K562 (cell line): ENCODE results near the gene ILF2.

Source experiments
- CEBPB ChIP-seq: fragments of 450-650 bp; IDR thresholded peaks from 2 replicates; pipeline ENCODE4 v1.6.1; 2016; ENCODE audit warnings: missing genetic modification characterization, missing compliant biosample characterization
- ETV6 ChIP-seq, 3 experiments: fragments of 150-350 bp in 1 of 3; sonication (generic) in 1 of 3; formaldehyde crosslinking in 1 of 3; IDR thresholded peaks; 2 replicates each; pipeline versions ENCODE4 v1.6.1 to v1.8.0; 2014 to 2022; ENCODE audit warnings: borderline replicate concordance in 2 of 3, low read depth in 2 of 3, antibody characterized with exemption in 1 of 3, low read length in 1 of 3, mild to moderate bottlenecking in 1 of 3, missing genetic modification reagents in 1 of 3
- EZH2 ChIP-seq: IDR thresholded peaks from 2 replicates; pipeline ENCODE4 v1.6.1; 2012; ENCODE audit warnings: low read depth, mild to moderate bottlenecking, inconsistent platforms, low read length, borderline replicate concordance
- HMG20A ChIP-seq: fragments of 450-650 bp; formaldehyde crosslinking; conservative IDR thresholded peaks from 2 replicates; pipeline ENCODE4 v1.4.0; 2020; ENCODE audit warnings: mild to moderate bottlenecking, mixed read lengths
- POLR2AphosphoS5 ChIP-seq: IDR thresholded peaks from 2 replicates; pipeline ENCODE4 v1.6.1; 2011; ENCODE audit warnings: mild to moderate bottlenecking, low read depth, low read length, moderate library complexity; ENCODE audit not compliant: control insufficient read depth, insufficient read depth
- PPARD ChIP-seq: fragments of 250-450 bp; sonication (Bioruptor Pico); IDR thresholded peaks from 2 replicates; pipeline ENCODE4 v1.8.0; 2022; ENCODE audit warnings: inconsistent platforms, mild to moderate bottlenecking, moderate library complexity
- PTTG1 ChIP-seq: fragments of 450-650 bp; IDR thresholded peaks from 2 replicates; pipeline ENCODE4 v1.6.1; 2016; ENCODE audit warnings: low read depth, mild to moderate bottlenecking, missing genetic modification characterization, missing compliant biosample characterization
- ZC3H11A ChIP-seq: IDR thresholded peaks from 2 replicates; pipeline ENCODE4 v1.6.1; 2012; ENCODE audit warnings: low read depth, low read length, improper control_type of control experiment
- ZNF232 ChIP-seq: sonication (generic); formaldehyde crosslinking; IDR thresholded peaks from 2 replicates; pipeline ENCODE4 v1.8.0; 2022; ENCODE audit warnings: mild to moderate bottlenecking, missing genetic modification reagents
- TF ChIP-seq, protein P1 (sequence below): sonication (generic); formaldehyde crosslinking; IDR thresholded peaks from 2 replicates; pipeline ENCODE4 v1.4.0; 2020; ENCODE audit warnings: mild to moderate bottlenecking, missing genetic modification reagents
- TF ChIP-seq, protein P2 (sequence below), 3 experiments: IDR thresholded peaks in 2 of 3; conservative IDR thresholded peaks in 1 of 3; 2 replicates each; pipeline ENCODE4 v1.5.1; 2011 to 2012; ENCODE audit warnings: low read length in 3 of 3, mild to moderate bottlenecking in 3 of 3, control low read depth in 2 of 3, improper control_type of control experiment in 1 of 3, inconsistent platforms in 1 of 3, low read depth in 1 of 3, mixed read lengths in 1 of 3, moderate library complexity in 1 of 3; ENCODE audit not compliant: insufficient read depth in 2 of 3
- TF ChIP-seq, protein P3 (sequence below): sonication (generic); formaldehyde crosslinking; IDR thresholded peaks from 2 replicates; pipeline ENCODE4 v1.8.0; 2022; ENCODE audit warnings: missing genetic modification reagents, mild to moderate bottlenecking, borderline replicate concordance
- TF ChIP-seq, protein P4 (sequence below): fragments of 250-450 bp; sonication (Bioruptor Pico); IDR thresholded peaks from 2 replicates; pipeline ENCODE4 v1.5.0; 2022; ENCODE audit warnings: mild to moderate bottlenecking

DNA sequence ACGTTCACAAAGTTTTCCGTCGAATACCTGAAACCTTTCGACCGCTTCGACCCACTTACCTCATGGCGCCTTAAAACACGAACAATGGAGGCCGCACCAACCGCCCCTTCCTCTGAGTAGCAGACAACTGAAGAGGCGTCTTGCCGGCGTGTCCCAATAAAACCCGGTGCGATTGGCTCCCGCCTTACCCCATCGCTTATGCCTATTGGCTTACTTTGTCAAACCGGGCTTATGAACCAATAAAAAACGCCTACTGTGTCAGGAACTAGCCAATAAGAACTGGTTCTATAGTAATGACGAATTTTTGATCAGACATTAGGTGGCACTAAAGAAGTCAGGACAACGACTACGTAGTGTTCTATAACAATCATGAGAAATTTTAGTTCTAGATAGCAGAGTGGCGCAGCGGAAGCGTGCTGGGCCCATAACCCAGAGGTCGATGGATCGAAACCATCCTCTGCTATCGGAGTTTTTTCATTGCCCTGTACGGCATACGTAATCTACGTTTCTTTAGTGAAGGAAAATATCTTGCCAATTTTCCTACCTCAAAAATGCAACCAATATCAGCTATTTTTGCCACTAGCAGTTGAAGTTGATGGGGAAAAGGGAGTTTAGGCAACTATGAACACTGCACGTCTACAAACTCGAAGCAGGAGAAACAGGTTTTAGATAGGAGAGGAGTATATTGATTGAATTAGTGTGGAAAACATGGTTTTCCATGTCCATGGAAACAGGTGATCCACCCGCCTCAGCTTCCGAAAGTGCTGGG is at the start of gene ILF2:
- no peak for TF ChIP-seq HMG20A (CRISPR knock-in tag)
- TF ChIP-seq ETV6 (IDR thresholded peaks at IDR 0.05; ENCODE audit: borderline replicate concordance in 1 of 2, low read depth in 2 of 2, low read length in 1 of 2): no peak
- TF ChIP-seq ETV6 (CRISPR knock-in tag; IDR thresholded peaks at IDR 0.05; ENCODE audit: borderline replicate concordance): no peak
- TF ChIP-seq, protein P1, sequence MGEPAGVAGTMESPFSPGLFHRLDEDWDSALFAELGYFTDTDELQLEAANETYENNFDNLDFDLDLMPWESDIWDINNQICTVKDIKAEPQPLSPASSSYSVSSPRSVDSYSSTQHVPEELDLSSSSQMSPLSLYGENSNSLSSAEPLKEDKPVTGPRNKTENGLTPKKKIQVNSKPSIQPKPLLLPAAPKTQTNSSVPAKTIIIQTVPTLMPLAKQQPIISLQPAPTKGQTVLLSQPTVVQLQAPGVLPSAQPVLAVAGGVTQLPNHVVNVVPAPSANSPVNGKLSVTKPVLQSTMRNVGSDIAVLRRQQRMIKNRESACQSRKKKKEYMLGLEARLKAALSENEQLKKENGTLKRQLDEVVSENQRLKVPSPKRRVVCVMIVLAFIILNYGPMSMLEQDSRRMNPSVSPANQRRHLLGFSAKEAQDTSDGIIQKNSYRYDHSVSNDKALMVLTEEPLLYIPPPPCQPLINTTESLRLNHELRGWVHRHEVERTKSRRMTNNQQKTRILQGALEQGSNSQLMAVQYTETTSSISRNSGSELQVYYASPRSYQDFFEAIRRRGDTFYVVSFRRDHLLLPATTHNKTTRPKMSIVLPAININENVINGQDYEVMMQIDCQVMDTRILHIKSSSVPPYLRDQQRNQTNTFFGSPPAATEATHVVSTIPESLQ (CRISPR knock-in tag): no peak
- TF ChIP-seq EZH2: no peak
- TF ChIP-seq, protein P2, sequence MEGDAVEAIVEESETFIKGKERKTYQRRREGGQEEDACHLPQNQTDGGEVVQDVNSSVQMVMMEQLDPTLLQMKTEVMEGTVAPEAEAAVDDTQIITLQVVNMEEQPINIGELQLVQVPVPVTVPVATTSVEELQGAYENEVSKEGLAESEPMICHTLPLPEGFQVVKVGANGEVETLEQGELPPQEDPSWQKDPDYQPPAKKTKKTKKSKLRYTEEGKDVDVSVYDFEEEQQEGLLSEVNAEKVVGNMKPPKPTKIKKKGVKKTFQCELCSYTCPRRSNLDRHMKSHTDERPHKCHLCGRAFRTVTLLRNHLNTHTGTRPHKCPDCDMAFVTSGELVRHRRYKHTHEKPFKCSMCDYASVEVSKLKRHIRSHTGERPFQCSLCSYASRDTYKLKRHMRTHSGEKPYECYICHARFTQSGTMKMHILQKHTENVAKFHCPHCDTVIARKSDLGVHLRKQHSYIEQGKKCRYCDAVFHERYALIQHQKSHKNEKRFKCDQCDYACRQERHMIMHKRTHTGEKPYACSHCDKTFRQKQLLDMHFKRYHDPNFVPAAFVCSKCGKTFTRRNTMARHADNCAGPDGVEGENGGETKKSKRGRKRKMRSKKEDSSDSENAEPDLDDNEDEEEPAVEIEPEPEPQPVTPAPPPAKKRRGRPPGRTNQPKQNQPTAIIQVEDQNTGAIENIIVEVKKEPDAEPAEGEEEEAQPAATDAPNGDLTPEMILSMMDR (IDR thresholded peaks at IDR 0.05 in 2 of 3, conservative IDR thresholded peaks at IDR 0.05 in 1 of 3; ENCODE audit: insufficient read depth in 2 of 3, low read depth in 1 of 3, low read length in 3 of 3): peak in 2 of 3 experiments; percentile 61 to 63; a peak in 4 of 6 replicates
- no peak for TF ChIP-seq CEBPB (tag)
- TF ChIP-seq, protein P3, sequence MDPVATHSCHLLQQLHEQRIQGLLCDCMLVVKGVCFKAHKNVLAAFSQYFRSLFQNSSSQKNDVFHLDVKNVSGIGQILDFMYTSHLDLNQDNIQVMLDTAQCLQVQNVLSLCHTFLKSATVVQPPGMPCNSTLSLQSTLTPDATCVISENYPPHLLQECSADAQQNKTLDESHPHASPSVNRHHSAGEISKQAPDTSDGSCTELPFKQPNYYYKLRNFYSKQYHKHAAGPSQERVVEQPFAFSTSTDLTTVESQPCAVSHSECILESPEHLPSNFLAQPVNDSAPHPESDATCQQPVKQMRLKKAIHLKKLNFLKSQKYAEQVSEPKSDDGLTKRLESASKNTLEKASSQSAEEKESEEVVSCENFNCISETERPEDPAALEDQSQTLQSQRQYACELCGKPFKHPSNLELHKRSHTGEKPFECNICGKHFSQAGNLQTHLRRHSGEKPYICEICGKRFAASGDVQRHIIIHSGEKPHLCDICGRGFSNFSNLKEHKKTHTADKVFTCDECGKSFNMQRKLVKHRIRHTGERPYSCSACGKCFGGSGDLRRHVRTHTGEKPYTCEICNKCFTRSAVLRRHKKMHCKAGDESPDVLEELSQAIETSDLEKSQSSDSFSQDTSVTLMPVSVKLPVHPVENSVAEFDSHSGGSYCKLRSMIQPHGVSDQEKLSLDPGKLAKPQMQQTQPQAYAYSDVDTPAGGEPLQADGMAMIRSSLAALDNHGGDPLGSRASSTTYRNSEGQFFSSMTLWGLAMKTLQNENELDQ: 0 out of 2 replicates have a peak, but pooled peaks have one; percentile 39
- TF ChIP-seq ZNF232 (CRISPR knock-in tag): no peak
- no peak for TF ChIP-seq PTTG1 (tag)
- TF ChIP-seq ZC3H11A: 0 out of 2 replicates have a peak, but pooled peaks have one; percentile 9
- TF ChIP-seq POLR2AphosphoS5: peak; percentile 95
- TF ChIP-seq, protein P4, sequence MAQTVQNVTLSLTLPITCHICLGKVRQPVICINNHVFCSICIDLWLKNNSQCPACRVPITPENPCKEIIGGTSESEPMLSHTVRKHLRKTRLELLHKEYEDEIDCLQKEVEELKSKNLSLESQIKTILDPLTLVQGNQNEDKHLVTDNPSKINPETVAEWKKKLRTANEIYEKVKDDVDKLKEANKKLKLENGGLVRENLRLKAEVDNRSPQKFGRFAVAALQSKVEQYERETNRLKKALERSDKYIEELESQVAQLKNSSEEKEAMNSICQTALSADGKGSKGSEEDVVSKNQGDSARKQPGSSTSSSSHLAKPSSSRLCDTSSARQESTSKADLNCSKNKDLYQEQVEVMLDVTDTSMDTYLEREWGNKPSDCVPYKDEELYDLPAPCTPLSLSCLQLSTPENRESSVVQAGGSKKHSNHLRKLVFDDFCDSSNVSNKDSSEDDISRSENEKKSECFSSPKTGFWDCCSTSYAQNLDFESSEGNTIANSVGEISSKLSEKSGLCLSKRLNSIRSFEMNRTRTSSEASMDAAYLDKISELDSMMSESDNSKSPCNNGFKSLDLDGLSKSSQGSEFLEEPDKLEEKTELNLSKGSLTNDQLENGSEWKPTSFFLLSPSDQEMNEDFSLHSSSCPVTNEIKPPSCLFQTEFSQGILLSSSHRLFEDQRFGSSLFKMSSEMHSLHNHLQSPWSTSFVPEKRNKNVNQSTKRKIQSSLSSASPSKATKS (CRISPR knock-in tag): no peak
- TF ChIP-seq PPARD (CRISPR knock-in tag): no peak
